ENCODE measurements around the gene GLI2. TPM values are rescaled to one million over a fixed set of nuclear protein-coding genes. Genes with fewer than 3 reads are reported as not detected.

The GLI2 gene
- total and polyA plus RNA-seq, 2 of the 8 experiments (the other 6 are each of a cell fraction or from before 2014, with no cell fraction given) = 18.4 to 46.9 TPM

- TF ChIP-seq EZH2 (IDR thresholded peaks at IDR 0.05; ENCODE audit: low read depth, low read length, severe bottlenecking) (no peak), MAX (IDR thresholded peaks at IDR 0.05) (no peak), EP300 (IDR thresholded peaks at IDR 0.05; ENCODE audit: borderline replicate concordance in 1 of 2, low read depth in 2 of 2, low read length in 2 of 2) (no peak), ASH2L (IDR thresholded peaks at IDR 0.05; ENCODE audit: low read length) (no peak), ATF3 (IDR thresholded peaks at IDR 0.05; ENCODE audit: insufficient read depth, low read depth, low read length) (no peak), GTF2F1 (IDR thresholded peaks at IDR 0.05; ENCODE audit: borderline replicate concordance, low read depth, low read length) (no peak)
Measured at GRCh38 chr2:120731175-120731574, 4.5 kb upstream of the GLI2 start (continued).

Measured in H1 (cell line).